Colonic mucosa (tissue), 4 donors: ENCODE data around the gene SYT1. TPM values are rescaled to one million over a fixed set of nuclear protein-coding genes. Genes with fewer than 3 reads are reported as not detected.

Experiments
- DNase-seq: peaks from one replicate; pipeline ENCODE4 v3.0.0-alpha.2; 2020
- H3K27ac ChIP-seq: fragments of 200-600 bp; one replicate; pipeline ENCODE4 v1.8.0; 2021
- H3K27me3 ChIP-seq: fragments of 200-600 bp; one replicate; pipeline ENCODE4 v1.8.0; 2021
- H3K36me3 ChIP-seq: fragments of 200-600 bp; one replicate; pipeline ENCODE4 v1.8.0; 2021
- H3K4me1 ChIP-seq: fragments of 200-600 bp; one replicate; pipeline ENCODE4 v1.8.0; 2021; ENCODE audit warnings: mild to moderate bottlenecking
- H3K4me3 ChIP-seq: fragments of 200-600 bp; one replicate; pipeline ENCODE4 v1.8.0; 2021
- H3K9ac ChIP-seq, 2 donors: one replicate each; pipeline ENCODE4 v1.7.0; 2013; ENCODE audit warnings: control low read depth in 2 of 2, low read depth in 2 of 2, low read length in 2 of 2
- H3K9me3 ChIP-seq: fragments of 200-600 bp; one replicate; pipeline ENCODE4 v1.8.0; 2021
- CTCF ChIP-seq: fragments of 200-600 bp; IDR thresholded peaks from one replicate; pipeline ENCODE4 v1.8.0; 2022; ENCODE audit warnings: antibody characterized with exemption, mild to moderate bottlenecking
- intact Hi-C: fragments of 100-400 bp; cut with DNase I; formaldehyde crosslinking; loops from one replicate; pipeline ENCODE4 v1.14.1; 2022
- total RNA-seq, 2 donors: library from RNA; stranded (reverse); fragmentation: NEBNext Ultra II Directional in 1 of 2; extraction: Animal tissue kit (Norgen Biotek cat#: 25700) in 1 of 2; gene quantifications; one replicate each; pipeline ENCODE4 v1.2.1, GENCODE V29; 2021
- donor health status: healthy.
- donor health status: DM: no; HTN: no; CAD: no.
- donor health status: DM: no; HTN: no; CAD: no.

SYT1 gene
- total RNA-seq, 2 donors from 2014 or later, result 0.94 to 3.2 TPM

GRCh38 chr12:78966062-78966461 is 101.5 kb downstream of the SYT1 start:
- H3K27me3 ChIP-seq, result no peaks in the 10 kb centered on the region
- intact Hi-C loops, result no loop called here
- TF ChIP-seq CTCF, result no peak

GRCh38 chr12:78966926-78967325 is 102.4 kb downstream of the SYT1 start:
- H3K4me1 ChIP-seq, result no peaks in the 10 kb centered on the region
- DNase-seq, result no peak
- H3K4me3 ChIP-seq, result no peak overlapping the region
- H3K9ac ChIP-seq, result no peak overlapping the region
- H3K27ac ChIP-seq, result no peak overlapping the region
- H3K27me3 ChIP-seq, result no peaks in the 10 kb centered on the region
- intact Hi-C loops, result no loop called here
- no peaks in the 10 kb centered on the region for H3K36me3 ChIP-seq
- no peak for TF ChIP-seq CTCF
- H3K9me3 ChIP-seq, result no peaks in the 10 kb centered on the region

More at GRCh38 chr12:78966062-78966461, 101.5 kb downstream of the SYT1 start:
- no peak for DNase-seq
- H3K9me3 ChIP-seq, result no peaks in the 10 kb centered on the region
- no peak overlapping the region for H3K9ac ChIP-seq
- H3K4me3 ChIP-seq, result no peak overlapping the region
- no peaks in the 10 kb centered on the region for H3K36me3 ChIP-seq
- no peak overlapping the region for H3K27ac ChIP-seq
- no peaks in the 10 kb centered on the region for H3K4me1 ChIP-seq

GRCh38 chr12:78968226-78968625 is 103.7 kb downstream of the SYT1 start:
- DNase-seq, result no peak

GRCh38 chr12:78970041-78970440 is 105.5 kb downstream of the SYT1 start:
- Histone ChIP-seq H3K36me3 (no peaks in the 10 kb centered on the region), H3K27ac (no peak overlapping the region), H3K4me1 (no peaks in the 10 kb centered on the region), H3K9ac (no peak overlapping the region), H3K9me3 (no peaks in the 10 kb centered on the region), H3K27me3 (no peaks in the 10 kb centered on the region), H3K4me3 (no peak overlapping the region)
- DNase-seq, result no peak
- TF ChIP-seq CTCF, result no peak
- intact Hi-C loops, result no loop called here

More at GRCh38 chr12:78968226-78968625, 103.7 kb downstream of the SYT1 start:
- Histone ChIP-seq H3K4me3 (no peak overlapping the region), H3K9me3 (no peaks in the 10 kb centered on the region), H3K27me3 (no peaks in the 10 kb centered on the region), H3K9ac (no peak overlapping the region), H3K36me3 (no peaks in the 10 kb centered on the region), H3K4me1 (no peaks in the 10 kb centered on the region), H3K27ac (no peak overlapping the region)
- intact Hi-C loops, result no loop called here
- no peak for TF ChIP-seq CTCF

GRCh38 chr12:78977304-78977867 is 112.8 kb downstream of the SYT1 start:
- DNase-seq, result no peak
- Histone ChIP-seq H3K9me3 (no peaks in the 10 kb centered on the region), H3K4me1 (no peaks in the 10 kb centered on the region), H3K27me3 (no peaks in the 10 kb centered on the region), H3K36me3 (no peaks in the 10 kb centered on the region), H3K9ac (no peak overlapping the region), H3K27ac (no peak overlapping the region), H3K4me3 (no peak overlapping the region)
- intact Hi-C loops, result no loop called here
- no peak for TF ChIP-seq CTCF
